Heart left ventricle (tissue), 13 donors: ENCODE measurements around the gene SLC39A3.

ENCODE experiments used
- CTCF ChIP-seq, 12 donors: fragments of 200-600 bp; sonication (generic) in 4 of 12; IDR thresholded peaks; one replicate each; pipeline versions ENCODE4 v1.5.0 to v1.8.0; 2018 to 2022; ENCODE audit warnings: antibody characterized with exemption in 12 of 12, mild to moderate bottlenecking in 5 of 12
- POLR2A ChIP-seq, 2 donors: fragments of 450-650 bp; IDR thresholded peaks; one replicate each; pipeline ENCODE4 v1.6.1; 2017; ENCODE audit warnings: antibody characterized with exemption in 2 of 2, mild to moderate bottlenecking in 2 of 2, moderate library complexity in 2 of 2
- donor health status: ischemic (EF 13 %, LVEDD 7.1; RV severe dilation, severe dysfunction).
- donor health status: DM: no; HTN: yes; CAD: no.
- donor health status: DM: no; HTN: no; CAD: no.
- donor health status: ischemic (EF 25% LVEDD 6.9; RV normal size, moderate dysfunction).
- donor health status: ischemic (EF 25% LVEDD 5.7; RV mildly dilated, moderate dysfunction).
- donor health status: ischemic (EF 35%, LVEDD 5.7; RV mildly dilated, moderate dysfunction).
- donor health status: nonischemic (EF 11% LVEDD 7.7; RV severe dilation, severe dysfunction).
- donor health status: DM: yes; HTN: yes; CAD: no.
- donor health status: PGD.
- donor health status: ischemic (EF 29% LVEDD 5.4; RV normal size, mild dysfunction).
- donor health status: nonischemic (EF 23%, LVEDD 6.1; RV moderate dilation, normal function).

GRCh38 chr19:2736550-2737190, 3.1 kb downstream of the SLC39A3 start:
- TF ChIP-seq CTCF (IDR thresholded peaks at IDR 0.05), result no peak
- TF ChIP-seq POLR2A (IDR thresholded peaks at IDR 0.05), result no peak
